ENCODE measurements around the gene ST3GAL2. TPM values are rescaled to one million over a fixed set of nuclear protein-coding genes. Genes with fewer than 3 reads are reported as not detected.

The ST3GAL2 gene
- total RNA-seq, 1 experiment from 2014 or later: 45.9 TPM

- H4K91ac ChIP-seq (ENCODE audit: insufficient read length, low read depth, low read length): no peak overlapping the region
- WGBS (ENCODE audit: extremely low coverage, insufficient read length, low lambda C conversion rate): no CpG with 5 or more reads among the region's 6 CpGs
- no peak overlapping the region for H4K5ac ChIP-seq (ENCODE audit: insufficient read length, low read depth, low read length)
- no peaks in the 10 kb centered on the region for H3K79me1 ChIP-seq (ENCODE audit: insufficient read depth, low read depth, low read length, poor library complexity, severe bottlenecking)
- TF ChIP-seq, protein P1, sequence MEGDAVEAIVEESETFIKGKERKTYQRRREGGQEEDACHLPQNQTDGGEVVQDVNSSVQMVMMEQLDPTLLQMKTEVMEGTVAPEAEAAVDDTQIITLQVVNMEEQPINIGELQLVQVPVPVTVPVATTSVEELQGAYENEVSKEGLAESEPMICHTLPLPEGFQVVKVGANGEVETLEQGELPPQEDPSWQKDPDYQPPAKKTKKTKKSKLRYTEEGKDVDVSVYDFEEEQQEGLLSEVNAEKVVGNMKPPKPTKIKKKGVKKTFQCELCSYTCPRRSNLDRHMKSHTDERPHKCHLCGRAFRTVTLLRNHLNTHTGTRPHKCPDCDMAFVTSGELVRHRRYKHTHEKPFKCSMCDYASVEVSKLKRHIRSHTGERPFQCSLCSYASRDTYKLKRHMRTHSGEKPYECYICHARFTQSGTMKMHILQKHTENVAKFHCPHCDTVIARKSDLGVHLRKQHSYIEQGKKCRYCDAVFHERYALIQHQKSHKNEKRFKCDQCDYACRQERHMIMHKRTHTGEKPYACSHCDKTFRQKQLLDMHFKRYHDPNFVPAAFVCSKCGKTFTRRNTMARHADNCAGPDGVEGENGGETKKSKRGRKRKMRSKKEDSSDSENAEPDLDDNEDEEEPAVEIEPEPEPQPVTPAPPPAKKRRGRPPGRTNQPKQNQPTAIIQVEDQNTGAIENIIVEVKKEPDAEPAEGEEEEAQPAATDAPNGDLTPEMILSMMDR (conservative IDR thresholded peaks at IDR 0.05): no peak
- H3K79me2 ChIP-seq (ENCODE audit: insufficient read depth, low read length): no peaks in the 10 kb centered on the region
- no peaks in the 10 kb centered on the region for H3K27me3 Mint-ChIP-seq (ENCODE audit: low read depth)
- H3K23ac ChIP-seq (ENCODE audit: insufficient read length, low read depth, low read length): no peak overlapping the region
- H3K9ac ChIP-seq (ENCODE audit: extremely low read depth, insufficient read length, low read length): no peak overlapping the region
- H3K14ac ChIP-seq (ENCODE audit: insufficient read depth, low read length): no peak overlapping the region
- H4K8ac ChIP-seq (replicated peaks; ENCODE audit: insufficient read length, low read depth, low read length): no peak overlapping the region
- H2BK15ac ChIP-seq (ENCODE audit: low read depth, low read length): no peak overlapping the region
- no peak overlapping the region for H3K4me2 ChIP-seq (ENCODE audit: insufficient read depth, insufficient read length, low read length)
- peak overlapping the region in 1 of 3 experiments; percentile 52; a peak in 1 of 7 replicates for H3K27ac Mint-ChIP-seq
- H3K4me1 ChIP-seq (ENCODE audit: insufficient read depth, low read length): peaks cover 3% of the 10 kb centered on the region; the same call in 1 of the 2 replicates
- H2BK12ac ChIP-seq (ENCODE audit: insufficient read length, low read depth, low read length): no peak overlapping the region
- H3K56ac ChIP-seq (ENCODE audit: insufficient read length, low read depth, low read length): no peak overlapping the region
- H3T11ph ChIP-seq (ENCODE audit: low read length): no peak overlapping the region
- H3K4me3 Mint-ChIP-seq: no peak overlapping the region
- H3K36me3 Mint-ChIP-seq (ENCODE audit: insufficient read depth in 1 of 3, low read depth in 3 of 3): no peaks in the 10 kb centered on the region; a peak in 1 of 7 replicates
- H2BK5ac ChIP-seq (ENCODE audit: insufficient read length, low read length): no peak overlapping the region
- no peak overlapping the region for H2BK20ac ChIP-seq (ENCODE audit: low read depth, low read length, poor library complexity, severe bottlenecking)
- H2AFZ ChIP-seq (ENCODE audit: low read length): no peak overlapping the region
- H4K20me1 ChIP-seq (ENCODE audit: control insufficient read depth, insufficient read depth, insufficient read length): no peaks in the 10 kb centered on the region
- no peaks in the 10 kb centered on the region for H3K9me3 Mint-ChIP-seq
- DNase-seq: no peak
- no peaks in the 10 kb centered on the region for H3K9me3 ChIP-seq (ENCODE audit: control insufficient read depth, low read depth, low read length)
- peaks cover 12% of the 10 kb centered on the region in 2 experiments for H3K4me1 Mint-ChIP-seq
- no peak overlapping the region for H2BK120ac ChIP-seq (ENCODE audit: low read depth, low read length, poor library complexity, severe bottlenecking)
- no peak overlapping the region for H3K4ac ChIP-seq (ENCODE audit: low read depth, low read length)
- H2AK5ac ChIP-seq (ENCODE audit: insufficient read length, low read length): no peak overlapping the region
- no peak overlapping the region for H3K27ac ChIP-seq (ENCODE audit: insufficient read length, low read depth, low read length)
- H3K18ac ChIP-seq (ENCODE audit: insufficient read length, low read depth, low read length): no peak overlapping the region
- no peaks in the 10 kb centered on the region for H3K23me2 ChIP-seq (ENCODE audit: insufficient read length, low read depth, low read length, poor library complexity, severe bottlenecking)
- H3K27me3 ChIP-seq (ENCODE audit: insufficient read depth, low read length): no peaks in the 10 kb centered on the region
These were observed 9.2 kb upstream of the ST3GAL2 start for GRCh38 chr16:70448075-70448474.
